ENCODE results near the gene KCNE4. TPM values are rescaled to one million over a fixed set of nuclear protein-coding genes. Genes with fewer than 3 reads are reported as not detected.

KCNE4 gene, protein sequence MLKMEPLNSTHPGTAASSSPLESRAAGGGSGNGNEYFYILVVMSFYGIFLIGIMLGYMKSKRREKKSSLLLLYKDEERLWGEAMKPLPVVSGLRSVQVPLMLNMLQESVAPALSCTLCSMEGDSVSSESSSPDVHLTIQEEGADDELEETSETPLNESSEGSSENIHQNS
- not detected in 2 replicates for total RNA-seq (2014; rRNA removed)
- Bru-seq, nascent RNA = percentile 25 among the genes with signal in this experiment
- BruChase-seq, experiment 1, labeled RNA remaining after a 6-hour chase = percentile 42 among the genes with signal in this experiment
- BruChase-seq, experiment 2, labeled RNA remaining after a 2-hour chase = percentile 47 among the genes with signal in this experiment
- long read RNA-seq = 0 reads

DNA sequence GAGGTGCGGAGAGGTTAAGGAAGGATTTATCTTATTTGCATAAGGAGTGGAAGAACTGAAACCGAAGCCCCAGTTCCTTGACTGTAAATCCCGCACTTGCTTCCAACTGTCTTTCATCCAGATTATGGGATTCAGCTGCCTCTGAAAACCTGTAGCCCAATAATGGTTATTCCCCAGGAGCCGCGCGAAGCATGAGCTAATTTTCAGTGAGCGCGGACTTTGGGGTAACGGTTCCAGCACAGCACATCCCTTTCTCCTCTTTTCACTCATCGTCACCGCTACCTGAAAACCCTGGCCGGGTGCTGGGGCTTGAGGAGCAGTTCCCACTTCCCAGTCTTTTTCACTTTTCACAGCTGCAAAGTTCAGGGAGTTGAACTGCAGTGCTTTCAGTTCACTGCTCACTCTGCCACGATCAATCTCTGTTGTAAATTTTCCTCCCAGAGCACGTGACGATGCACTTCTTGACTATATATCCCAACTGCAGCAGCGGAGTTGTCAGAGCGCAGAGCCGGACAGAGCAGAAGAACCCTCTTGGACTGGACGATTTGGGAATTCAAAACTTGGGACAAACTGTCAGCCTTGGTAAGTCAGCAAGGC, at the start of gene KCNE4:
Gene KCNE4 (plus strand): TSS at position 498 of the 597 bp plus-strand sequence. CDS start 641 bp downstream, outside the sequence.
- ATAC-seq = peak; percentile 79
- peak; percentile 21 for DNase-seq
- Histone ChIP-seq H3F3A (ENCODE audit: low read length, unreplicated experiment) (no peaks in the 10 kb centered on the region), H3K4me1 (ENCODE audit: insufficient read depth, low read length) (peaks cover 4% of the 10 kb centered on the region; the same call in 1 of the 2 replicates), H3K9ac (ENCODE audit: low read length) (no peak within 1 kb of the TSS), H3K27ac (ENCODE audit: low read length) (no peak within 1 kb of the TSS), H4K20me1 (ENCODE audit: low read length) (no peaks in the 10 kb centered on the region), H3K9me3 (ENCODE audit: low read length) (no peaks in the 10 kb centered on the region), H3K4me2 (ENCODE audit: low read length) (peak within 1 kb of the TSS; percentile 91), H3K9me2 (replicated peaks; ENCODE audit: low read length) (no peaks in the 10 kb centered on the region; the same call in 1 of the 2 replicates), H3K4me3 (ENCODE audit: low read length) (peak within 1 kb of the TSS; percentile 65), H3K79me2 (ENCODE audit: low read length) (no peaks in the 10 kb centered on the region), H3K36me3 (ENCODE audit: low read depth, low read length) (no peaks in the 10 kb centered on the region), H3K27me3 (ENCODE audit: low read length) (no peaks in the 10 kb centered on the region; the same call in 1 of the 2 replicates), H2AFZ (ENCODE audit: low read length) (peak within 1 kb of the TSS; percentile 91)
- BruUV-seq (replicated peaks) = no TSS peak
- intact Hi-C loops (cut with micrococcal nuclease) = no loop called here
- CTCF ChIA-PET = interaction anchor here (0.6 kb wide), 1 partner anchor 1013 kb away, joined by 3 read pairs; no protein-coding TSS in a partner anchor
- POLR2A ChIA-PET (ENCODE audit: unreplicated experiment) = no interaction called here
- no peak for TF ChIP-seq EZH2 (IDR thresholded peaks at IDR 0.05; ENCODE audit: low read length, unreplicated experiment)

DNA sequence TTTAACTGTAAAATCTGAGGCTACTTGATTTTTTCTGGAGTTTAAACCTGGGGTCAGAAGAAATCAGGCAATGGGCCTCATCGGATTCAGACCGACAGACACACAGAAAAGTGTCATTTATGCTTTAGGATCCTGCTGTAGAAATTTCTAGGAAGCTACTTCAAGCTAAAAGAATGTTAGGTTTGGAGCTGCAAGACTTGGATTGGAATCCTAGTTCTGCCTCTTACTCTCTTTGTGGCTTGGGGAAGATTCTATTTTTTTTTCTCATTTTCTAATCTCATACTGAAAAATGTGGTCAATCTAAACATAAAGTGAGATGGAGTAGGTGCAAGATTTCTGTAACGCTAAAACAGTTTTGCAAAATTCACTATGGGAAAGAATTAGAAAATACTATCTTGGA, 48.8 kb upstream of the KCNE4 start:
- H3K4me2 ChIP-seq (ENCODE audit: low read length) = no peak overlapping the region
- no peaks in the 10 kb centered on the region for H3K36me3 ChIP-seq (ENCODE audit: low read depth, low read length)
- H3K4me3 ChIP-seq (ENCODE audit: low read length) = no peak overlapping the region
- H3K9ac ChIP-seq (ENCODE audit: low read length) = no peak overlapping the region
- ChIA-PET CTCF (interaction anchor here (0.6 kb wide), 1 partner anchor 140 kb away, joined by 3 read pairs; no protein-coding TSS in a partner anchor), POLR2A (ENCODE audit: unreplicated experiment) (no interaction called here)
- 0 out of 2 replicates have a peak, but pooled peaks cover 2% of the 10 kb centered on the region for H3K9me2 ChIP-seq (replicated peaks; ENCODE audit: low read length)
- no peaks in the 10 kb centered on the region for H4K20me1 ChIP-seq (ENCODE audit: low read length)
- H3K27me3 ChIP-seq (ENCODE audit: low read length) = peaks cover 31% of the 10 kb centered on the region
- H3F3A ChIP-seq (ENCODE audit: low read length, unreplicated experiment) = no peaks in the 10 kb centered on the region
- no peak overlapping the region for H3K27ac ChIP-seq (ENCODE audit: low read length)
- no peak for DNase-seq
- no peaks in the 10 kb centered on the region for H3K9me3 ChIP-seq (ENCODE audit: low read length)
- ATAC-seq = no peak
- H3K4me1 ChIP-seq (ENCODE audit: insufficient read depth, low read length) = no peaks in the 10 kb centered on the region
- no peaks in the 10 kb centered on the region for H3K79me2 ChIP-seq (ENCODE audit: low read length)
- TF ChIP-seq EZH2phosphoT487 (IDR thresholded peaks at IDR 0.05; ENCODE audit: borderline replicate concordance, low read length) = no peak
- TF ChIP-seq, protein P1, sequence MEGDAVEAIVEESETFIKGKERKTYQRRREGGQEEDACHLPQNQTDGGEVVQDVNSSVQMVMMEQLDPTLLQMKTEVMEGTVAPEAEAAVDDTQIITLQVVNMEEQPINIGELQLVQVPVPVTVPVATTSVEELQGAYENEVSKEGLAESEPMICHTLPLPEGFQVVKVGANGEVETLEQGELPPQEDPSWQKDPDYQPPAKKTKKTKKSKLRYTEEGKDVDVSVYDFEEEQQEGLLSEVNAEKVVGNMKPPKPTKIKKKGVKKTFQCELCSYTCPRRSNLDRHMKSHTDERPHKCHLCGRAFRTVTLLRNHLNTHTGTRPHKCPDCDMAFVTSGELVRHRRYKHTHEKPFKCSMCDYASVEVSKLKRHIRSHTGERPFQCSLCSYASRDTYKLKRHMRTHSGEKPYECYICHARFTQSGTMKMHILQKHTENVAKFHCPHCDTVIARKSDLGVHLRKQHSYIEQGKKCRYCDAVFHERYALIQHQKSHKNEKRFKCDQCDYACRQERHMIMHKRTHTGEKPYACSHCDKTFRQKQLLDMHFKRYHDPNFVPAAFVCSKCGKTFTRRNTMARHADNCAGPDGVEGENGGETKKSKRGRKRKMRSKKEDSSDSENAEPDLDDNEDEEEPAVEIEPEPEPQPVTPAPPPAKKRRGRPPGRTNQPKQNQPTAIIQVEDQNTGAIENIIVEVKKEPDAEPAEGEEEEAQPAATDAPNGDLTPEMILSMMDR (conservative IDR thresholded peaks at IDR 0.05; ENCODE audit: low read depth, low read length) = no peak
- no peak for TF ChIP-seq EZH2 (IDR thresholded peaks at IDR 0.05; ENCODE audit: low read length, unreplicated experiment)
- intact Hi-C loops (cut with micrococcal nuclease) = no loop called here
- no peak overlapping the region for H2AFZ ChIP-seq (ENCODE audit: low read length)
- BruUV-seq (replicated peaks) = no TSS peak

DNA sequence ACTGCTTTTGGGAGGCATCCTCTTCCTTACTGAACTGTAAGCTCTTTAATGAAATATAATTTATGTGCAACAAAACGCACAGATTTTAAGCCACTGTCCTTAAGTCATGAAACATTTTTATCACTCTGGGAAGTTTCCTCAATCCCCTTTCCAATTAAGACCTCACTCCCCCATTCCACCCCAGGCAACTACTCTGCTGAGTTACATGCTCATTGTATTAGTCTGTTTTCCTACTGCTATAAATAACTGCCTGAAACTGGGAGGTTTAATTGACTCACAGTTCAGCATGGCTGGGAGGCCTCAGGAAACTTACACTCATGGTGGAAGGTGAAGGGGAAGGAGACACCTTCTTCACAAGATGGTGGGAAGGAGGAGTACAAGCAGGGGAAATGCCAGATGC, 46.5 kb upstream of the KCNE4 start:
- Histone ChIP-seq H3K4me2 (ENCODE audit: low read length) (no peak overlapping the region), H3K27me3 (ENCODE audit: low read length) (peaks cover 9% of the 10 kb centered on the region; the same call in 1 of the 2 replicates), H3K27ac (ENCODE audit: low read length) (no peak overlapping the region), H3F3A (ENCODE audit: low read length, unreplicated experiment) (no peaks in the 10 kb centered on the region), H3K79me2 (ENCODE audit: low read length) (no peaks in the 10 kb centered on the region), H4K20me1 (ENCODE audit: low read length) (no peaks in the 10 kb centered on the region), H3K4me3 (ENCODE audit: low read length) (no peak overlapping the region), H3K9me3 (ENCODE audit: low read length) (no peaks in the 10 kb centered on the region), H3K36me3 (ENCODE audit: low read depth, low read length) (no peaks in the 10 kb centered on the region), H3K4me1 (ENCODE audit: insufficient read depth, low read length) (peaks cover 7% of the 10 kb centered on the region; the same call in 1 of the 2 replicates), H3K9ac (ENCODE audit: low read length) (no peak overlapping the region), H3K9me2 (replicated peaks; ENCODE audit: low read length) (0 out of 2 replicates have a peak, but pooled peaks cover 2% of the 10 kb centered on the region), H2AFZ (ENCODE audit: low read length) (no peak overlapping the region)
- BruUV-seq (replicated peaks) = no TSS peak
- CTCF ChIA-PET = no interaction called here
- TF ChIP-seq, protein P1 (conservative IDR thresholded peaks at IDR 0.05; ENCODE audit: low read depth, low read length) = no peak
- no peak for TF ChIP-seq EZH2phosphoT487 (IDR thresholded peaks at IDR 0.05; ENCODE audit: borderline replicate concordance, low read length)
- TF ChIP-seq EZH2 (IDR thresholded peaks at IDR 0.05; ENCODE audit: low read length, unreplicated experiment) = no peak
- intact Hi-C loops (cut with micrococcal nuclease) = no loop called here
- ATAC-seq = no peak
- DNase-seq = no peak
- POLR2A ChIA-PET (ENCODE audit: unreplicated experiment) = no interaction called here

All from PC-3 (cell line).